ENCODE data around the gene ZNF662. TPM values are rescaled to one million over a fixed set of nuclear protein-coding genes. Genes with fewer than 3 reads are reported as not detected.

ZNF662 gene
- total RNA-seq, 1 experiment from 2014 or later, result not detected

GRCh38 chr3:42911551-42911950, 5.6 kb downstream of the ZNF662 start:
- no TSS peak for BruUV-seq (replicated peaks)
- Histone ChIP-seq H3K27ac (ENCODE audit: low read depth, low read length, poor library complexity, severe bottlenecking) (no peak overlapping the region), H3K4me1 (ENCODE audit: insufficient read depth, low read length, poor library complexity, severe bottlenecking) (no peaks in the 10 kb centered on the region), H3K9me3 (ENCODE audit: low read depth, low read length, poor library complexity, severe bottlenecking) (peaks cover 12% of the 10 kb centered on the region), H3K27me3 (replicated peaks; ENCODE audit: insufficient read depth, low read depth, low read length, poor library complexity) (no peaks in the 10 kb centered on the region), H3K4me3 (ENCODE audit: low read depth, low read length, poor library complexity, severe bottlenecking) (no peak overlapping the region), H3K36me3 (ENCODE audit: insufficient read depth, low read length, poor library complexity, severe bottlenecking) (no peaks in the 10 kb centered on the region)
- CTCF ChIA-PET, result interaction anchor here (0.6 kb wide), 1 partner anchor 707 kb away, joined by 3 read pairs; no protein-coding TSS in a partner anchor
- no peak for TF ChIP-seq EZH2 (IDR thresholded peaks at IDR 0.05; ENCODE audit: borderline replicate concordance, low read depth, low read length, poor library complexity, severe bottlenecking)
- no peak for DNase-seq (ENCODE audit: low spot score)
- POLR2A ChIA-PET (ENCODE audit: low non-redundant PET), result no interaction called here
- intact Hi-C loops (cut with micrococcal nuclease; ENCODE audit: unreplicated experiment), result no loop called here

GRCh38 chr3:42914771-42915515, 9.0 kb downstream of the ZNF662 start:
- Histone ChIP-seq H3K4me1 (ENCODE audit: insufficient read depth, low read length, poor library complexity, severe bottlenecking) (no peaks in the 10 kb centered on the region), H3K36me3 (ENCODE audit: insufficient read depth, low read length, poor library complexity, severe bottlenecking) (no peaks in the 10 kb centered on the region), H3K27ac (ENCODE audit: low read depth, low read length, poor library complexity, severe bottlenecking) (no peak overlapping the region), H3K27me3 (replicated peaks; ENCODE audit: insufficient read depth, low read depth, low read length, poor library complexity) (no peaks in the 10 kb centered on the region), H3K9me3 (ENCODE audit: low read depth, low read length, poor library complexity, severe bottlenecking) (peaks cover 12% of the 10 kb centered on the region), H3K4me3 (ENCODE audit: low read depth, low read length, poor library complexity, severe bottlenecking) (no peak overlapping the region)
- TF ChIP-seq EZH2 (IDR thresholded peaks at IDR 0.05; ENCODE audit: borderline replicate concordance, low read depth, low read length, poor library complexity, severe bottlenecking) (no peak), CTCF (conservative IDR thresholded peaks at IDR 0.05; ENCODE audit: low read depth, low read length) (no peak)
- BruUV-seq (replicated peaks), result no TSS peak
- ChIA-PET POLR2A (ENCODE audit: low non-redundant PET) (no interaction called here), CTCF (no interaction called here)
- intact Hi-C loops (cut with micrococcal nuclease; ENCODE audit: unreplicated experiment), result no loop called here
- no peak for DNase-seq (ENCODE audit: low spot score)

GRCh38 chr3:42923606-42924005, 17.7 kb downstream of the ZNF662 start:
- TF ChIP-seq CTCF (conservative IDR thresholded peaks at IDR 0.05; ENCODE audit: low read depth, low read length) (no peak), EZH2 (IDR thresholded peaks at IDR 0.05; ENCODE audit: borderline replicate concordance, low read depth, low read length, poor library complexity, severe bottlenecking) (no peak)
- intact Hi-C loops (cut with micrococcal nuclease; ENCODE audit: unreplicated experiment), result no loop called here
- POLR2A ChIA-PET (ENCODE audit: low non-redundant PET), result no interaction called here

GRCh38 chr3:42926310-42926709, 20.4 kb downstream of the ZNF662 start:
- POLR2A ChIA-PET (ENCODE audit: low non-redundant PET), result no interaction called here
- no peaks in the 10 kb centered on the region for H3K27me3 ChIP-seq (replicated peaks; ENCODE audit: insufficient read depth, low read depth, low read length, poor library complexity)
- H3K27ac ChIP-seq (ENCODE audit: low read depth, low read length, poor library complexity, severe bottlenecking), result no peak overlapping the region
- H3K36me3 ChIP-seq (ENCODE audit: insufficient read depth, low read length, poor library complexity, severe bottlenecking), result no peaks in the 10 kb centered on the region
- no peak overlapping the region for H3K4me3 ChIP-seq (ENCODE audit: low read depth, low read length, poor library complexity, severe bottlenecking)
- BruUV-seq (replicated peaks), result no TSS peak
- intact Hi-C loops (cut with micrococcal nuclease; ENCODE audit: unreplicated experiment), result no loop called here
- CTCF ChIA-PET, result no interaction called here
- H3K4me1 ChIP-seq (ENCODE audit: insufficient read depth, low read length, poor library complexity, severe bottlenecking), result no peaks in the 10 kb centered on the region
- H3K9me3 ChIP-seq (ENCODE audit: low read depth, low read length, poor library complexity, severe bottlenecking), result no peaks in the 10 kb centered on the region
- DNase-seq (ENCODE audit: low spot score), result no peak
- TF ChIP-seq EZH2 (IDR thresholded peaks at IDR 0.05; ENCODE audit: borderline replicate concordance, low read depth, low read length, poor library complexity, severe bottlenecking) (no peak), CTCF (conservative IDR thresholded peaks at IDR 0.05; ENCODE audit: low read depth, low read length) (no peak)

More at GRCh38 chr3:42923606-42924005, 17.7 kb downstream of the ZNF662 start:
- H3K4me1 ChIP-seq (ENCODE audit: insufficient read depth, low read length, poor library complexity, severe bottlenecking), result no peaks in the 10 kb centered on the region
- H3K27ac ChIP-seq (ENCODE audit: low read depth, low read length, poor library complexity, severe bottlenecking), result no peak overlapping the region
- no peak for DNase-seq (ENCODE audit: low spot score)
- H3K4me3 ChIP-seq (ENCODE audit: low read depth, low read length, poor library complexity, severe bottlenecking), result no peak overlapping the region
- BruUV-seq (replicated peaks), result no TSS peak
- no peaks in the 10 kb centered on the region for H3K27me3 ChIP-seq (replicated peaks; ENCODE audit: insufficient read depth, low read depth, low read length, poor library complexity)
- no peaks in the 10 kb centered on the region for H3K9me3 ChIP-seq (ENCODE audit: low read depth, low read length, poor library complexity, severe bottlenecking)
- H3K36me3 ChIP-seq (ENCODE audit: insufficient read depth, low read length, poor library complexity, severe bottlenecking), result no peaks in the 10 kb centered on the region
- CTCF ChIA-PET, result no interaction called here

Data from A673 (cell line).